ENCODE results near the gene ORM2. TPM values are rescaled to one million over a fixed set of nuclear protein-coding genes. Genes with fewer than 3 reads are reported as not detected.

The ORM2 gene
- total and polyA plus RNA-seq, 2 of the 8 experiments (the other 6 are each of a cell fraction or from before 2014, with no cell fraction given): 1.3 TPM; not detected in 1

- Histone ChIP-seq H3K4ac (replicated peaks; ENCODE audit: insufficient read length, low read depth, low read length) (no peak overlapping the region), H2BK12ac (ENCODE audit: low read depth, low read length) (no peak overlapping the region), H3K56ac (replicated peaks; ENCODE audit: insufficient read length, low read depth, low read length) (no peak overlapping the region), H4K91ac (replicated peaks; ENCODE audit: insufficient read length, low read length) (no peak overlapping the region), H2BK20ac (ENCODE audit: low read length) (no peak overlapping the region), H3K79me1 (ENCODE audit: low read depth, low read length) (no peaks in the 10 kb centered on the region), H3K9ac (replicated peaks in 1 of 4; ENCODE audit: extremely low read depth in 1 of 4, low read depth in 3 of 4, low read length in 3 of 4) (no peak overlapping the region), H3K4me2 (ENCODE audit: insufficient read depth in 1 of 2, low read depth in 2 of 2, low read length in 2 of 2) (no peak overlapping the region), H3K27me3 (replicated peaks in 1 of 4; ENCODE audit: control insufficient read depth in 3 of 4, extremely low read depth in 1 of 4, insufficient read depth in 3 of 4, low read length in 3 of 4) (no peaks in the 10 kb centered on the region), H3K4me1 (replicated peaks in 1 of 4; ENCODE audit: control insufficient read depth in 3 of 4, insufficient read depth in 4 of 4, low read length in 3 of 4) (no peaks in the 10 kb centered on the region), H2BK120ac (replicated peaks; ENCODE audit: low read depth, low read length) (no peak overlapping the region), H3K14ac (ENCODE audit: insufficient read length) (no peak overlapping the region), H3K79me2 (ENCODE audit: control insufficient read depth in 1 of 2, insufficient read depth in 2 of 2, low read length in 2 of 2) (no peaks in the 10 kb centered on the region), H2AFZ (ENCODE audit: low read length) (no peak overlapping the region), H3K23me2 (ENCODE audit: low read depth, low read length) (no peaks in the 10 kb centered on the region), H4K20me1 (replicated peaks in 1 of 2; ENCODE audit: control insufficient read depth in 1 of 2, insufficient read depth in 2 of 2, low read length in 2 of 2) (no peaks in the 10 kb centered on the region), H2BK15ac (ENCODE audit: low read length) (0 out of 2 replicates have a peak overlapping the region, but pooled peaks have one; percentile 46), H3K27ac (ENCODE audit: low read depth, low read length) (no peak overlapping the region), H3K4me3 (ENCODE audit: extremely low read depth in 1 of 4, insufficient read depth in 2 of 4, low read depth in 3 of 4, low read length in 4 of 4) (no peak overlapping the region), H3K18ac (ENCODE audit: extremely low read depth, low read length) (no peak overlapping the region), H4K5ac (ENCODE audit: insufficient read length, low read depth, low read length) (no peak overlapping the region), H4K8ac (ENCODE audit: extremely low read depth, insufficient read depth, low read length) (no peak overlapping the region), H2BK5ac (ENCODE audit: low read depth, low read length) (no peak overlapping the region), H2AK5ac (ENCODE audit: low read depth, low read length) (no peak overlapping the region), H3K36me3 (ENCODE audit: control insufficient read depth in 2 of 4, insufficient read depth in 4 of 4, low read length in 3 of 4) (peaks cover 0 to 2% (median 0%) of the 10 kb centered on the region in 4 experiments; a peak in 1 of 8 replicates), H3K23ac (ENCODE audit: insufficient read length) (no peak overlapping the region), H3K9me3 (ENCODE audit: insufficient read depth in 2 of 2, low read depth in 1 of 2, low read length in 1 of 2) (peaks cover 0 to 4% of the 10 kb centered on the region in 2 experiments; a peak in 1 of 4 replicates)
- FAIRE-seq (no peak), DNase-seq (ENCODE audit: low read depth in 1 of 2, low spot score in 2 of 2) (no peak)
- TF ChIP-seq RBBP5 (IDR thresholded peaks at IDR 0.05; ENCODE audit: borderline replicate concordance, low read depth, low read length) (no peak), BCL11A (IDR thresholded peaks at IDR 0.05; ENCODE audit: low read depth in 2 of 2, low read length in 2 of 2) (no peak), RXRA (IDR thresholded peaks at IDR 0.05; ENCODE audit: insufficient read depth, low read depth, low read length) (no peak), POU5F1 (IDR thresholded peaks at IDR 0.05; ENCODE audit: low read depth, low read length) (no peak), NRF1 (IDR thresholded peaks at IDR 0.05; ENCODE audit: low read depth, low read length) (no peak), SIN3A (conservative IDR thresholded peaks at IDR 0.05 in 1 of 2, IDR thresholded peaks at IDR 0.05 in 1 of 2; ENCODE audit: low read depth in 1 of 2, low read length in 2 of 2) (no peak), HDAC6 (IDR thresholded peaks at IDR 0.05; ENCODE audit: low read depth, low read length) (no peak), GABPA (IDR thresholded peaks at IDR 0.05; ENCODE audit: borderline replicate concordance, insufficient read depth, low read length) (no peak), CBX8 (IDR thresholded peaks at IDR 0.05; ENCODE audit: borderline replicate concordance, low read depth, low read length) (no peak), SRF (IDR thresholded peaks at IDR 0.05; ENCODE audit: low read depth, low read length) (no peak), SP4 (IDR thresholded peaks at IDR 0.05; ENCODE audit: low read length) (no peak)
- ChIA-PET POLR2A (ENCODE audit: partially characterized antibody) (no interaction called here), CTCF (ENCODE audit: partially characterized antibody) (no interaction called here)
- 94% methylated on average over 8 of the region's 8 CpGs; no CpG with 5 or more reads in 1 of the 2 experiments for WGBS, 2 experiments (ENCODE audit: extremely low coverage in 1 of 2, insufficient coverage in 1 of 2, insufficient read length in 1 of 2, insufficient replicate concordance in 2 of 2, low coverage in 1 of 2, low lambda C conversion rate in 2 of 2, missing lambda C conversion rate in 1 of 2)
These were observed 5.2 kb upstream of the ORM2 start for GRCh38 chr9:114324492-114324891.
